ENCODE measurements around the gene MYO15A. TPM values are rescaled to one million over a fixed set of nuclear protein-coding genes. Genes with fewer than 3 reads are reported as not detected.

MYO15A gene
- total and polyA plus RNA-seq, 2 donors (not counting 1 experiment from before 2014, with no cell fraction given): 0.42 to 2.0 TPM

GRCh38 chr17:18224387-18225120 lies 116.0 kb downstream of the MYO15A start:
- Histone ChIP-seq H3K36me3 (ENCODE audit: control insufficient read depth, insufficient read depth, low read length) (peaks cover 2% of the 10 kb centered on the region), H3K9ac (ENCODE audit: insufficient read depth, low read length) (peak overlapping the region; percentile 1), H3K79me2 (ENCODE audit: control insufficient read depth, insufficient read depth, low read length) (peaks cover 11% of the 10 kb centered on the region), H3K9me3 (ENCODE audit: control insufficient read depth, insufficient read depth, low read depth, low read length) (no peaks in the 10 kb centered on the region), H3K4me2 (ENCODE audit: extremely low read depth, insufficient read depth, low read length) (peak overlapping the region; percentile 77), H4K20me1 (ENCODE audit: control insufficient read depth, extremely low read depth, insufficient read depth, low read length) (no peaks in the 10 kb centered on the region), H3K27ac (ENCODE audit: insufficient read depth, low read length) (peak overlapping the region; percentile 58), H3K4me3 (replicated peaks in 1 of 4; ENCODE audit: control extremely low read depth in 1 of 4, insufficient read depth in 1 of 4, low read depth in 3 of 4, low read length in 4 of 4) (peak overlapping the region in 3 of 4 experiments; percentile 17 to 53 (median 49)), H2AFZ (ENCODE audit: low read length) (peak overlapping the region; percentile 97), H3K4me1 (ENCODE audit: control insufficient read depth, extremely low read depth, insufficient read depth, low read length) (peaks cover 19% of the 10 kb centered on the region), H3K27me3 (ENCODE audit: control insufficient read depth, insufficient read depth, low read length) (no peaks in the 10 kb centered on the region)
- peak; percentile 14 to 32 for DNase-seq (ENCODE audit: low read depth in 2 of 2)
- no peak for TF ChIP-seq CTCF (conservative IDR thresholded peaks at IDR 0.05 in 1 of 2, IDR thresholded peaks at IDR 0.05 in 1 of 2; ENCODE audit: low read depth in 1 of 2, low read length in 2 of 2)
- TF ChIP-seq EZH2 (IDR thresholded peaks at IDR 0.05; ENCODE audit: low read length, missing control alignments): no peak

- peak within 1 kb of the TSS; percentile 65 to 83 (median 74) for H3K4me3 ChIP-seq (replicated peaks in 1 of 4; ENCODE audit: control extremely low read depth in 1 of 4, insufficient read depth in 1 of 4, low read depth in 3 of 4, low read length in 4 of 4)
These were observed 116.6 kb downstream of the MYO15A start, which contains the start of gene LLGL1 for GRCh38 chr17:18225121-18225641. TSS of gene LLGL1 (plus strand) at chr17:18225635. CDS start at chr17:18225683, 48 bp downstream.

More at GRCh38 chr17:18225121-18225641, 116.6 kb downstream of the MYO15A start, which contains the start of gene LLGL1:
- Histone ChIP-seq H3K9me3 (ENCODE audit: control insufficient read depth, insufficient read depth, low read depth, low read length) (no peaks in the 10 kb centered on the region), H3K27ac (ENCODE audit: insufficient read depth, low read length) (peak within 1 kb of the TSS; percentile 66), H3K9ac (ENCODE audit: insufficient read depth, low read length) (peak within 1 kb of the TSS; percentile 51), H4K20me1 (ENCODE audit: control insufficient read depth, extremely low read depth, insufficient read depth, low read length) (no peaks in the 10 kb centered on the region), H3K79me2 (ENCODE audit: control insufficient read depth, insufficient read depth, low read length) (peaks cover 11% of the 10 kb centered on the region), H3K4me1 (ENCODE audit: control insufficient read depth, extremely low read depth, insufficient read depth, low read length) (peaks cover 19% of the 10 kb centered on the region), H2AFZ (ENCODE audit: low read length) (peak within 1 kb of the TSS; percentile 97), H3K27me3 (ENCODE audit: control insufficient read depth, insufficient read depth, low read length) (no peaks in the 10 kb centered on the region), H3K36me3 (ENCODE audit: control insufficient read depth, insufficient read depth, low read length) (peaks cover 2% of the 10 kb centered on the region), H3K4me2 (ENCODE audit: extremely low read depth, insufficient read depth, low read length) (peak within 1 kb of the TSS; percentile 77)
- peak; percentile 91 to 93 for DNase-seq (ENCODE audit: low read depth in 2 of 2)
- TF ChIP-seq CTCF (conservative IDR thresholded peaks at IDR 0.05 in 1 of 2, IDR thresholded peaks at IDR 0.05 in 1 of 2; ENCODE audit: low read depth in 1 of 2, low read length in 2 of 2) (no peak), EZH2 (IDR thresholded peaks at IDR 0.05; ENCODE audit: low read length, missing control alignments) (no peak)
